HEK293 (cell line): Measurements from ENCODE around the gene BCLAF1.

Experiments
- CTCF ChIA-PET: fragments of 350-600 bp; formaldehyde crosslinking; extraction: SDS; loops from one replicate; lab custom pipeline; 2021; ENCODE audit warnings: antibody characterized with exemption; lab: Yijun Ruan, JAX
- POLR2A ChIA-PET: fragments of 300-600 bp; formaldehyde crosslinking; extraction: SDS; loops from one replicate; lab custom pipeline; 2020; ENCODE audit warnings: antibody characterized with exemption, inconsistent platforms; lab: Yijun Ruan, JAX
- H3K27ac ChIP-seq: fragments of 200-500 bp; sonication (Bioruptor generic); 2 replicates; pipeline ENCODE4 v1.5.1; 2014; ENCODE audit warnings: low read depth, low read length, control low read depth, inconsistent platforms; ENCODE audit errors: extremely low read depth
- H3K36me3 ChIP-seq, 2 experiments: fragments of 200-500 bp in 1 of 2; sonication (Bioruptor generic) in 1 of 2; 1 replicate in 1 of 2; 2 replicates in 1 of 2; pipeline ENCODE4 v1.5.1; 2014 to 2017; ENCODE audit warnings: inconsistent platforms in 2 of 2, low read length in 2 of 2; ENCODE audit not compliant: control insufficient read depth in 2 of 2, insufficient read depth in 1 of 2
- H3K4me1 ChIP-seq: fragments of 200-500 bp; sonication (Bioruptor generic); 2 replicates; pipeline ENCODE4 v1.5.1; 2014; ENCODE audit warnings: mild to moderate bottlenecking, low read length, inconsistent platforms; ENCODE audit not compliant: control insufficient read depth, insufficient read depth
- H3K4me3 ChIP-seq: 2 replicates; pipeline ENCODE4 v1.5.1; 2011; ENCODE audit warnings: low read depth, mild to moderate bottlenecking, control low read depth, low read length, moderate library complexity
- H3K9me3 ChIP-seq: fragments of 200-500 bp; sonication (Bioruptor generic); 2 replicates; pipeline ENCODE4 v1.5.1; 2014; ENCODE audit warnings: low read depth, low read length, inconsistent platforms; ENCODE audit not compliant: control insufficient read depth, insufficient read depth
- PBX3 ChIP-seq: sonication (generic); formaldehyde crosslinking; IDR thresholded peaks from 2 replicates; pipeline ENCODE4 v1.8.1; 2022; ENCODE audit warnings: mild to moderate bottlenecking, moderate library complexity, missing genetic modification reagents
- YY2 ChIP-seq: fragments of 450-650 bp; formaldehyde crosslinking; IDR thresholded peaks from 2 replicates; pipeline ENCODE4 v1.5.1; 2016; ENCODE audit warnings: missing biosample characterization, missing genetic modification characterization
- ZNF202 ChIP-seq: fragments of 450-650 bp; formaldehyde crosslinking; IDR thresholded peaks from 2 replicates; pipeline ENCODE4 v1.5.1; 2016; ENCODE audit warnings: missing biosample characterization, missing genetic modification characterization, borderline replicate concordance
- ZNF211 ChIP-seq: fragments of 450-650 bp; formaldehyde crosslinking; IDR thresholded peaks from 2 replicates; pipeline ENCODE4 v1.5.1; 2016; ENCODE audit warnings: low read depth, missing biosample characterization, missing genetic modification characterization
- ZNF214 ChIP-seq: fragments of 450-650 bp; formaldehyde crosslinking; IDR thresholded peaks from 2 replicates; pipeline ENCODE4 v1.5.1; 2017; ENCODE audit warnings: missing biosample characterization, mild to moderate bottlenecking, missing genetic modification characterization, borderline replicate concordance
- ZNF221 ChIP-seq: fragments of 450-650 bp; formaldehyde crosslinking; IDR thresholded peaks from 2 replicates; pipeline ENCODE4 v1.5.1; 2017; ENCODE audit warnings: missing biosample characterization, missing genetic modification characterization, borderline replicate concordance
- ZNF335 ChIP-seq: fragments of 450-650 bp; formaldehyde crosslinking; conservative IDR thresholded peaks from 2 replicates; pipeline ENCODE4 v1.5.1; 2016; ENCODE audit warnings: missing biosample characterization, missing genetic modification characterization
- ZNF394 ChIP-seq: fragments of 450-650 bp; formaldehyde crosslinking; IDR thresholded peaks from 2 replicates; pipeline ENCODE4 v1.5.1; 2016; ENCODE audit warnings: missing biosample characterization, missing genetic modification characterization, mild to moderate bottlenecking, moderate library complexity, borderline replicate concordance
- ZNF426 ChIP-seq: fragments of 450-650 bp; formaldehyde crosslinking; IDR thresholded peaks from 2 replicates; pipeline ENCODE4 v1.5.1; 2017; ENCODE audit warnings: missing biosample characterization, missing genetic modification characterization, mild to moderate bottlenecking, inconsistent platforms, moderate library complexity
- ZNF677 ChIP-seq: fragments of 450-650 bp; IDR thresholded peaks from 2 replicates; pipeline ENCODE4 v1.5.0; 2018; ENCODE audit warnings: missing biosample characterization, mild to moderate bottlenecking, missing genetic modification characterization, moderate library complexity
- ZNF692 ChIP-seq: fragments of 450-650 bp; formaldehyde crosslinking; IDR thresholded peaks from 2 replicates; pipeline ENCODE4 v1.5.1; 2016; ENCODE audit warnings: missing biosample characterization, missing genetic modification characterization
- ZNF777 ChIP-seq: fragments of 450-650 bp; formaldehyde crosslinking; IDR thresholded peaks from 2 replicates; pipeline ENCODE4 v1.5.1; 2017; ENCODE audit warnings: missing biosample characterization, missing genetic modification characterization, borderline replicate concordance
- ZSCAN18 ChIP-seq: fragments of 450-650 bp; formaldehyde crosslinking; IDR thresholded peaks from 2 replicates; pipeline ENCODE4 v1.5.1; 2016; ENCODE audit warnings: missing biosample characterization, missing genetic modification characterization
- TF ChIP-seq, protein P1 (sequence below): fragments of 450-650 bp; formaldehyde crosslinking; IDR thresholded peaks from 2 replicates; pipeline ENCODE4 v1.5.1; 2016; ENCODE audit warnings: missing biosample characterization, missing genetic modification characterization, low read depth
- TF ChIP-seq, protein P2 (sequence below): fragments of 450-650 bp; formaldehyde crosslinking; IDR thresholded peaks from 2 replicates; pipeline ENCODE4 v1.5.1; 2016; ENCODE audit warnings: missing biosample characterization, missing genetic modification characterization
- TF ChIP-seq, protein P3 (sequence below): fragments of 450-650 bp; formaldehyde crosslinking; IDR thresholded peaks from 2 replicates; pipeline ENCODE4 v1.5.1; 2016; ENCODE audit warnings: missing biosample characterization, missing genetic modification characterization, low read depth
- TF ChIP-seq, protein P4 (sequence below): fragments of 450-650 bp; formaldehyde crosslinking; IDR thresholded peaks from 2 replicates; pipeline ENCODE4 v1.5.1; 2016; ENCODE audit warnings: missing biosample characterization, missing genetic modification characterization

The BCLAF1 gene

DNA sequence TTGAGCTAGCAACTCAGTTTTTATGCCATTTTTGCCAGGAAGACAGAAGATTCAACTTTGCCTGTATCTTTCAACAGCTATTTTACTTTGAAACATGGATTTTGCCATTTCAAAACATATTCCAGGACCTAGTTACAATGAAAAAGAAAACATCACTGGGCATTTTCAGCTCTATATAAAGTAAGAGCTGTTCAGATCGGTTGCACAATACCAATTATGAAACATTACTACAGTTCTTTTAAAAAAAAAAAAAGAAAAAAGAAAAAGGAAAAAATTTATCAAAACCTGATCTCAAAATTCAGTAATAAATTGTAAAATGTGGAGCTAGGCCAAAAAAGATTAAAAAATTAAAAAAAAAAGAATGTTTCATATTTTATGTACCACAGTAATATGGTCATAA, 15.6 kb downstream of the BCLAF1 start (continued):
- TF ChIP-seq ZNF777 (tag by site-specific recombination) (no peak), ZSCAN18 (tag by site-specific recombination) (no peak), ZNF426 (no peak), ZNF221 (tag by site-specific recombination) (no peak), ZNF211 (tag by site-specific recombination) (no peak), ZNF214 (no peak), PBX3 (CRISPR knock-in tag) (no peak)
- TF ChIP-seq, protein P1, sequence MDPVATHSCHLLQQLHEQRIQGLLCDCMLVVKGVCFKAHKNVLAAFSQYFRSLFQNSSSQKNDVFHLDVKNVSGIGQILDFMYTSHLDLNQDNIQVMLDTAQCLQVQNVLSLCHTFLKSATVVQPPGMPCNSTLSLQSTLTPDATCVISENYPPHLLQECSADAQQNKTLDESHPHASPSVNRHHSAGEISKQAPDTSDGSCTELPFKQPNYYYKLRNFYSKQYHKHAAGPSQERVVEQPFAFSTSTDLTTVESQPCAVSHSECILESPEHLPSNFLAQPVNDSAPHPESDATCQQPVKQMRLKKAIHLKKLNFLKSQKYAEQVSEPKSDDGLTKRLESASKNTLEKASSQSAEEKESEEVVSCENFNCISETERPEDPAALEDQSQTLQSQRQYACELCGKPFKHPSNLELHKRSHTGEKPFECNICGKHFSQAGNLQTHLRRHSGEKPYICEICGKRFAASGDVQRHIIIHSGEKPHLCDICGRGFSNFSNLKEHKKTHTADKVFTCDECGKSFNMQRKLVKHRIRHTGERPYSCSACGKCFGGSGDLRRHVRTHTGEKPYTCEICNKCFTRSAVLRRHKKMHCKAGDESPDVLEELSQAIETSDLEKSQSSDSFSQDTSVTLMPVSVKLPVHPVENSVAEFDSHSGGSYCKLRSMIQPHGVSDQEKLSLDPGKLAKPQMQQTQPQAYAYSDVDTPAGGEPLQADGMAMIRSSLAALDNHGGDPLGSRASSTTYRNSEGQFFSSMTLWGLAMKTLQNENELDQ (tag by site-specific recombination), result no peak
- TF ChIP-seq, protein P2, sequence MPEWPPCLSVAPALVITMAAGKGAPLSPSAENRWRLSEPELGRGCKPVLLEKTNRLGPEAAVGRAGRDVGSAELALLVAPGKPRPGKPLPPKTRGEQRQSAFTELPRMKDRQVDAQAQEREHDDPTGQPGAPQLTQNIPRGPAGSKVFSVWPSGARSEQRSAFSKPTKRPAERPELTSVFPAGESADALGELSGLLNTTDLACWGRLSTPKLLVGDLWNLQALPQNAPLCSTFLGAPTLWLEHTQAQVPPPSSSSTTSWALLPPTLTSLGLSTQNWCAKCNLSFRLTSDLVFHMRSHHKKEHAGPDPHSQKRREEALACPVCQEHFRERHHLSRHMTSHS (tag by site-specific recombination), result no peak
- TF ChIP-seq, all 188 proteins: peak for 0

- TF ChIP-seq ZNF202 (tag by site-specific recombination), result no peak
- TF ChIP-seq, protein P3, sequence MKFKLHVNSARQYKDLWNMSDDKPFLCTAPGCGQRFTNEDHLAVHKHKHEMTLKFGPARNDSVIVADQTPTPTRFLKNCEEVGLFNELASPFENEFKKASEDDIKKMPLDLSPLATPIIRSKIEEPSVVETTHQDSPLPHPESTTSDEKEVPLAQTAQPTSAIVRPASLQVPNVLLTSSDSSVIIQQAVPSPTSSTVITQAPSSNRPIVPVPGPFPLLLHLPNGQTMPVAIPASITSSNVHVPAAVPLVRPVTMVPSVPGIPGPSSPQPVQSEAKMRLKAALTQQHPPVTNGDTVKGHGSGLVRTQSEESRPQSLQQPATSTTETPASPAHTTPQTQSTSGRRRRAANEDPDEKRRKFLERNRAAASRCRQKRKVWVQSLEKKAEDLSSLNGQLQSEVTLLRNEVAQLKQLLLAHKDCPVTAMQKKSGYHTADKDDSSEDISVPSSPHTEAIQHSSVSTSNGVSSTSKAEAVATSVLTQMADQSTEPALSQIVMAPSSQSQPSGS, result no peak
- TF ChIP-seq ZNF394 (tag by site-specific recombination), result no peak
- no peak for TF ChIP-seq ZNF692 (tag by site-specific recombination)
- TF ChIP-seq ZNF335 (tag by site-specific recombination), result no peak
- TF ChIP-seq ZNF677 (tag by site-specific recombination), result no peak
- no peak for TF ChIP-seq YY2 (tag by site-specific recombination)
- TF ChIP-seq, protein P4, sequence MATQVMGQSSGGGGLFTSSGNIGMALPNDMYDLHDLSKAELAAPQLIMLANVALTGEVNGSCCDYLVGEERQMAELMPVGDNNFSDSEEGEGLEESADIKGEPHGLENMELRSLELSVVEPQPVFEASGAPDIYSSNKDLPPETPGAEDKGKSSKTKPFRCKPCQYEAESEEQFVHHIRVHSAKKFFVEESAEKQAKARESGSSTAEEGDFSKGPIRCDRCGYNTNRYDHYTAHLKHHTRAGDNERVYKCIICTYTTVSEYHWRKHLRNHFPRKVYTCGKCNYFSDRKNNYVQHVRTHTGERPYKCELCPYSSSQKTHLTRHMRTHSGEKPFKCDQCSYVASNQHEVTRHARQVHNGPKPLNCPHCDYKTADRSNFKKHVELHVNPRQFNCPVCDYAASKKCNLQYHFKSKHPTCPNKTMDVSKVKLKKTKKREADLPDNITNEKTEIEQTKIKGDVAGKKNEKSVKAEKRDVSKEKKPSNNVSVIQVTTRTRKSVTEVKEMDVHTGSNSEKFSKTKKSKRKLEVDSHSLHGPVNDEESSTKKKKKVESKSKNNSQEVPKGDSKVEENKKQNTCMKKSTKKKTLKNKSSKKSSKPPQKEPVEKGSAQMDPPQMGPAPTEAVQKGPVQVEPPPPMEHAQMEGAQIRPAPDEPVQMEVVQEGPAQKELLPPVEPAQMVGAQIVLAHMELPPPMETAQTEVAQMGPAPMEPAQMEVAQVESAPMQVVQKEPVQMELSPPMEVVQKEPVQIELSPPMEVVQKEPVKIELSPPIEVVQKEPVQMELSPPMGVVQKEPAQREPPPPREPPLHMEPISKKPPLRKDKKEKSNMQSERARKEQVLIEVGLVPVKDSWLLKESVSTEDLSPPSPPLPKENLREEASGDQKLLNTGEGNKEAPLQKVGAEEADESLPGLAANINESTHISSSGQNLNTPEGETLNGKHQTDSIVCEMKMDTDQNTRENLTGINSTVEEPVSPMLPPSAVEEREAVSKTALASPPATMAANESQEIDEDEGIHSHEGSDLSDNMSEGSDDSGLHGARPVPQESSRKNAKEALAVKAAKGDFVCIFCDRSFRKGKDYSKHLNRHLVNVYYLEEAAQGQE (tag by site-specific recombination), result peak; percentile 85
- TF ChIP-seq, all 188 proteins: peak for 1
- Histone ChIP-seq H3K36me3 (peaks cover 88 to 99% of the 10 kb centered on the region in 2 experiments), H3K4me3 (no peak overlapping the region), H3K9me3 (no peaks in the 10 kb centered on the region), H3K27ac (no peak overlapping the region), H3K4me1 (no peaks in the 10 kb centered on the region)
- ChIA-PET CTCF (interaction anchor here (0.8 kb wide), 1 partner anchor 48 kb away, joined by 5 read pairs; no protein-coding TSS in a partner anchor), POLR2A (interaction anchor here (1.1 to 1.4 kb wide), 2 partner anchors 14 to 25 kb away, joined by 4 to 5 read pairs; partner anchors contain the start of gene BCLAF1)
Measured at GRCh38 chr6:136265101-136265500, 24.5 kb downstream of the BCLAF1 start.
